ENCODE measurements around the gene KRT32.

Gene KRT32

GRCh38 chr17:41417576-41418015 is 49.6 kb downstream of the KRT32 start:
- no peak overlapping the region for H4K91ac ChIP-seq (ENCODE audit: low read depth, low read length, poor library complexity)
- no peak overlapping the region for H2BK120ac ChIP-seq (ENCODE audit: low read depth, low read length)
- H3K27ac ChIP-seq (replicated peaks; ENCODE audit: low read length) = no peak overlapping the region
- peaks cover 0 to 3% of the 10 kb centered on the region in 2 donors for H3K4me1 ChIP-seq (ENCODE audit: control insufficient read depth in 2 of 2, insufficient read depth in 1 of 2, low read depth in 1 of 2, low read length in 2 of 2)
- no peak overlapping the region for H4K8ac ChIP-seq (ENCODE audit: low read depth, low read length)
- H3K4me3 ChIP-seq (ENCODE audit: low read length in 2 of 2) = no peak overlapping the region
- no peaks in the 10 kb centered on the region for H3K9me3 ChIP-seq (replicated peaks in 1 of 2; ENCODE audit: control insufficient read depth in 2 of 2, insufficient read depth in 1 of 2, low read depth in 1 of 2, low read length in 2 of 2)
- H3K23ac ChIP-seq (ENCODE audit: low read depth, low read length, poor library complexity) = no peak overlapping the region
- no peak overlapping the region for H2AFZ ChIP-seq (ENCODE audit: low read length)
- no peak overlapping the region for H2BK15ac ChIP-seq (ENCODE audit: low read length)
- no peak overlapping the region for H2AK5ac ChIP-seq (ENCODE audit: low read depth, low read length)
- no peak for DNase-seq (ENCODE audit: low spot score)
- H3K79me1 ChIP-seq (ENCODE audit: low read depth, low read length) = no peaks in the 10 kb centered on the region
- H3K18ac ChIP-seq (ENCODE audit: low read length) = no peak overlapping the region
- WGBS, 2 donors (ENCODE audit: extremely low coverage in 2 of 2, insufficient read length in 2 of 2, insufficient replicate concordance in 1 of 2) = no CpG with 5 or more reads among the region's 4 CpGs
- no peak overlapping the region for H3K14ac ChIP-seq (ENCODE audit: low read length)
- no peak overlapping the region for H2BK12ac ChIP-seq (ENCODE audit: low read length)
- H3K27me3 ChIP-seq (ENCODE audit: control insufficient read depth in 3 of 3, insufficient read depth in 3 of 3, low read depth in 1 of 3, low read length in 3 of 3) = peaks cover 0 to 5% (median 0%) of the 10 kb centered on the region in 3 experiments
- H3K4me2 ChIP-seq (ENCODE audit: insufficient read depth, low read length, poor library complexity, severe bottlenecking) = no peak overlapping the region
- peak overlapping the region; percentile 9 for H3K9ac ChIP-seq (ENCODE audit: low read depth, low read length, poor library complexity)
- H2BK5ac ChIP-seq (ENCODE audit: low read length) = no peak overlapping the region
- no peaks in the 10 kb centered on the region for H3K36me3 ChIP-seq (replicated peaks in 1 of 2; ENCODE audit: control insufficient read depth in 2 of 2, insufficient read depth in 2 of 2, low read length in 2 of 2)
- no peak overlapping the region for H3K4ac ChIP-seq (ENCODE audit: low read length)

- Histone ChIP-seq H3K4me1 (ENCODE audit: control insufficient read depth in 2 of 2, insufficient read depth in 1 of 2, low read depth in 1 of 2, low read length in 2 of 2) (peaks cover 0 to 3% of the 10 kb centered on the region in 2 donors), H2BK15ac (ENCODE audit: low read length) (no peak overlapping the region), H3K4me3 (ENCODE audit: low read length in 2 of 2) (no peak overlapping the region), H3K9ac (ENCODE audit: low read depth, low read length, poor library complexity) (no peak overlapping the region), H3K36me3 (replicated peaks in 1 of 2; ENCODE audit: control insufficient read depth in 2 of 2, insufficient read depth in 2 of 2, low read length in 2 of 2) (no peaks in the 10 kb centered on the region), H3K14ac (ENCODE audit: low read length) (no peak overlapping the region), H2BK5ac (ENCODE audit: low read length) (no peak overlapping the region), H2AK5ac (ENCODE audit: low read depth, low read length) (no peak overlapping the region), H2AFZ (ENCODE audit: low read length) (no peak overlapping the region), H3K4ac (ENCODE audit: low read length) (no peak overlapping the region), H2BK12ac (ENCODE audit: low read length) (no peak overlapping the region), H3K23ac (ENCODE audit: low read depth, low read length, poor library complexity) (no peak overlapping the region), H4K8ac (ENCODE audit: low read depth, low read length) (no peak overlapping the region), H3K4me2 (ENCODE audit: insufficient read depth, low read length, poor library complexity, severe bottlenecking) (no peak overlapping the region), H3K9me3 (replicated peaks in 1 of 2; ENCODE audit: control insufficient read depth in 2 of 2, insufficient read depth in 1 of 2, low read depth in 1 of 2, low read length in 2 of 2) (no peaks in the 10 kb centered on the region), H3K27ac (replicated peaks; ENCODE audit: low read length) (no peak overlapping the region), H4K91ac (ENCODE audit: low read depth, low read length, poor library complexity) (no peak overlapping the region), H3K18ac (ENCODE audit: low read length) (no peak overlapping the region), H3K27me3 (ENCODE audit: control insufficient read depth in 3 of 3, insufficient read depth in 3 of 3, low read depth in 1 of 3, low read length in 3 of 3) (peaks cover 0 to 5% (median 0%) of the 10 kb centered on the region in 3 experiments), H2BK120ac (ENCODE audit: low read depth, low read length) (no peak overlapping the region), H3K79me1 (ENCODE audit: low read depth, low read length) (no peaks in the 10 kb centered on the region)
- DNase-seq (ENCODE audit: low spot score) = no peak
- WGBS, 2 donors (ENCODE audit: extremely low coverage in 2 of 2, insufficient read length in 2 of 2, insufficient replicate concordance in 1 of 2) = no CpG with 5 or more reads among the region's 6 CpGs
Observed at GRCh38 chr17:41417127-41417526, 50.1 kb downstream of the KRT32 start.

- Histone ChIP-seq H2BK15ac (ENCODE audit: low read length) (no peak overlapping the region), H3K79me1 (ENCODE audit: low read depth, low read length) (no peaks in the 10 kb centered on the region), H3K23ac (ENCODE audit: low read depth, low read length, poor library complexity) (no peak overlapping the region), H3K27ac (replicated peaks; ENCODE audit: low read length) (no peak overlapping the region), H3K9ac (ENCODE audit: low read depth, low read length, poor library complexity) (no peak overlapping the region), H3K36me3 (replicated peaks in 1 of 2; ENCODE audit: control insufficient read depth in 2 of 2, insufficient read depth in 2 of 2, low read length in 2 of 2) (no peaks in the 10 kb centered on the region), H3K4me2 (ENCODE audit: insufficient read depth, low read length, poor library complexity, severe bottlenecking) (no peak overlapping the region), H4K91ac (ENCODE audit: low read depth, low read length, poor library complexity) (no peak overlapping the region), H3K4me3 (ENCODE audit: low read length in 2 of 2) (no peak overlapping the region), H2AFZ (ENCODE audit: low read length) (no peak overlapping the region), H2BK5ac (ENCODE audit: low read length) (no peak overlapping the region), H2AK5ac (ENCODE audit: low read depth, low read length) (no peak overlapping the region), H3K18ac (ENCODE audit: low read length) (no peak overlapping the region), H3K14ac (ENCODE audit: low read length) (no peak overlapping the region), H3K4me1 (ENCODE audit: control insufficient read depth in 2 of 2, insufficient read depth in 1 of 2, low read depth in 1 of 2, low read length in 2 of 2) (peaks cover 0 to 3% of the 10 kb centered on the region in 2 donors), H4K8ac (ENCODE audit: low read depth, low read length) (no peak overlapping the region), H2BK12ac (ENCODE audit: low read length) (no peak overlapping the region), H3K9me3 (replicated peaks in 1 of 2; ENCODE audit: control insufficient read depth in 2 of 2, insufficient read depth in 1 of 2, low read depth in 1 of 2, low read length in 2 of 2) (no peaks in the 10 kb centered on the region), H2BK120ac (ENCODE audit: low read depth, low read length) (no peak overlapping the region), H3K27me3 (ENCODE audit: control insufficient read depth in 3 of 3, insufficient read depth in 3 of 3, low read depth in 1 of 3, low read length in 3 of 3) (peaks cover 0 to 5% (median 0%) of the 10 kb centered on the region in 3 experiments), H3K4ac (ENCODE audit: low read length) (no peak overlapping the region)
- no peak for DNase-seq (ENCODE audit: low spot score)
- no CpG with 5 or more reads among the region's 5 CpGs for WGBS, 2 donors (ENCODE audit: extremely low coverage in 2 of 2, insufficient read length in 2 of 2, insufficient replicate concordance in 1 of 2)
Observed at GRCh38 chr17:41416479-41416878, 50.7 kb downstream of the KRT32 start.

GRCh38 chr17:41415833-41416335 is 51.3 kb downstream of the KRT32 start:
- no peak overlapping the region for H2BK12ac ChIP-seq (ENCODE audit: low read length)
- no peaks in the 10 kb centered on the region for H3K9me3 ChIP-seq (replicated peaks in 1 of 2; ENCODE audit: control insufficient read depth in 2 of 2, insufficient read depth in 1 of 2, low read depth in 1 of 2, low read length in 2 of 2)
- no peak overlapping the region for H3K23ac ChIP-seq (ENCODE audit: low read depth, low read length, poor library complexity)
- no peak overlapping the region for H2AFZ ChIP-seq (ENCODE audit: low read length)
- H3K14ac ChIP-seq (ENCODE audit: low read length) = no peak overlapping the region
- H2BK5ac ChIP-seq (ENCODE audit: low read length) = no peak overlapping the region
- H3K4me1 ChIP-seq (ENCODE audit: control insufficient read depth in 2 of 2, insufficient read depth in 1 of 2, low read depth in 1 of 2, low read length in 2 of 2) = peaks cover 0 to 3% of the 10 kb centered on the region in 2 donors
- no peak overlapping the region for H3K4ac ChIP-seq (ENCODE audit: low read length)
- H2BK15ac ChIP-seq (ENCODE audit: low read length) = no peak overlapping the region
- H4K91ac ChIP-seq (ENCODE audit: low read depth, low read length, poor library complexity) = no peak overlapping the region
- WGBS, 2 donors (ENCODE audit: extremely low coverage in 2 of 2, insufficient read length in 2 of 2, insufficient replicate concordance in 1 of 2) = no CpG with 5 or more reads among the region's 3 CpGs
- no peaks in the 10 kb centered on the region for H3K79me1 ChIP-seq (ENCODE audit: low read depth, low read length)
- H3K4me2 ChIP-seq (ENCODE audit: insufficient read depth, low read length, poor library complexity, severe bottlenecking) = no peak overlapping the region
- peaks cover 0 to 2% (median 0%) of the 10 kb centered on the region in 3 experiments for H3K27me3 ChIP-seq (ENCODE audit: control insufficient read depth in 3 of 3, insufficient read depth in 3 of 3, low read depth in 1 of 3, low read length in 3 of 3)
- H2BK120ac ChIP-seq (ENCODE audit: low read depth, low read length) = no peak overlapping the region
- no peak overlapping the region for H4K8ac ChIP-seq (ENCODE audit: low read depth, low read length)
- no peak overlapping the region for H3K4me3 ChIP-seq (ENCODE audit: low read length in 2 of 2)
- H3K36me3 ChIP-seq (replicated peaks in 1 of 2; ENCODE audit: control insufficient read depth in 2 of 2, insufficient read depth in 2 of 2, low read length in 2 of 2) = no peaks in the 10 kb centered on the region
- H2AK5ac ChIP-seq (ENCODE audit: low read depth, low read length) = no peak overlapping the region
- H3K18ac ChIP-seq (ENCODE audit: low read length) = no peak overlapping the region
- no peak for DNase-seq (ENCODE audit: low spot score)
- H3K27ac ChIP-seq (replicated peaks; ENCODE audit: low read length) = no peak overlapping the region
- H3K9ac ChIP-seq (ENCODE audit: low read depth, low read length, poor library complexity) = no peak overlapping the region
